HG03066 (cell line): Measurements from ENCODE around the gene PRDM13.
"Not testable (repeated sequence)": the region's sequence is repeated elsewhere in the genome, so short reads cannot be mapped to it uniquely, and the experiment has no call there.

Experiments used
- ATAC-seq: cut with Tn5 transposase; IDR thresholded peaks from one replicate; pipeline ENCODE4 v1.9.1; 2021; ENCODE audit warnings: low read depth; ENCODE audit not compliant: unreplicated experiment

Gene PRDM13

DNA sequence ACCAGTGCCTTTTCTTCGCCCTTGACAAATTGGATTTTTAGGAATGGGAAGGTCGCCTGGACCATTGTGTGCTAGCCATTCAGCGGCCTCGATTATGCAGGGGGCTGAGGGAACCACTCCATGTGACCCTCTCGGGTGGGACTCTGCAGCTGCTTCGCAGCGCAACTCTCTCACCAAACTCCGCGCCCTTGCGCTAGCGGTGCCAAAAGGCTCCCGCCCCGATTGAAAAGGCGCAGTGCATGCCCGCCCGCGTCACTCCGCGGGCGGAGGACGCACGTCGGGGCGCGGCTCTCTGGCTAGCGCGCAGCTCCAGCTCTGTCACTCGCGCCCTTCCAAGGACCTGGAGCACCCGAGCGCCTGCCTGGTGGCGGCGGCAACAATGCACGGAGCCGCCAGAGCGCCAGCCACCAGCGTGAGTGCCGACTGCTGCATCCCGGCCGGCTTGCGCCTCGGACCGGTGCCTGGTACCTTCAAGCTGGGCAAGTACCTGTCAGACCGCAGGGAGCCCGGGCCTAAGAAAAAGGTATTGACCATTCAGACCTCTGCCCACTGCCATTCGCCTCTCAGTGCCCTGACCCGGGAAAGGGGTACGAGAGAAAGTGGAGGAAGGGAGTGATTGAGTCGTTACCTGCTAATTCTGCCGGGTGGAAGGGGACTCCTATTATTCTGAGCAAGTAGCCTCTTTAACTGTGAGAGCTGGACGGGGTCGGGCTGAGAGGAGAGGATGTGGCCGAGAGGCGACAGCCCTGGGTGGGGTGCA, at the start of gene PRDM13:
Gene PRDM13, plus strand, starts transcription at position 178 of the 760 bp plus-strand sequence. Its CDS starts 202 bp downstream, at position 380.
- no peak for ATAC-seq

DNA sequence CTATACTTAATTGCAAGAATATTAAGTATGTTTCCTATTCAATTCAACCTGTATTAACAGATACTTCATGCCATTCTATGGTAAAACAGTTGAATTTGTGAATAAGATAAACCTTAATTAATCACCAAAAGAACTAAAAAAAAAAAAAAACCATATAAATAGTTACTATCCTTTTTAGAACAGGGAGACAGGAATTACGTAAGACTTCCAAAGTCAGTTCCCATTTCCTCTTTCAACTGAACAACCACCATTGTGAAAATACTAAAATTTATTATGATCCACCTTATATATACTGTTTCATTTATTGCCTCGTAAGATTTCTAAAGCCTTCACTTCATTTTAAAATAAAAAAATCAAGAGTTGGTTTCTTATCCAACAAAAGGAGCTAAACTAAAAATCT, 47.6 kb upstream of the PRDM13 start:
- ATAC-seq: no peak

DNA sequence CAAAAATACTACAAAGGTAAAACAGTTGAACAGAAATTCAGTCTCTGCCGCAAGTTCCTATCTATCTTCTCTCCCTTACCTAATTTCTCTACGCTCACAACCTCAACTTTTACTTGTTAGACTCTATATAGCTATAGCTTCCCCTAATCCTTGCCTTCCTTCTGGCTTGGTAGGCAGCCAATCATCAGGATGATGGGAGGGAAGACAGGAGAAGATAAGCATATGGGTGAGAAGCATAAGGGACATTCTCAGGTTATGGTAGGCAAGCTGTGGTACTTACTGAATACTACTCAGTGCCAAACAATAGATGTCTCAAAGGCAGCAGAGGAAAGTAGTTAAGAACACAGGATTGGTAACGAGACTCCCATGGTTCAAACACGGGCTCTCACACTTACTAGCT, 46.0 kb upstream of the PRDM13 start:
- ATAC-seq: no peak

- no peak for ATAC-seq
Measured at GRCh38 chr6:99563056-99563723, 43.4 kb upstream of the PRDM13 start.

GRCh38 chr6:99568103-99568933, 38.3 kb upstream of the PRDM13 start, which contains the start of gene CCNC:
TSS of gene CCNC (minus strand) at chr6:99568660. CDS start at chr6:99568527, 133 bp downstream.
- ATAC-seq: peak; percentile 96

GRCh38 chr6:99573980-99574617, 32.5 kb upstream of the PRDM13 start:
- ATAC-seq: no peak

GRCh38 chr6:99575544-99576227, 30.9 kb upstream of the PRDM13 start:
- ATAC-seq: no peak

DNA sequence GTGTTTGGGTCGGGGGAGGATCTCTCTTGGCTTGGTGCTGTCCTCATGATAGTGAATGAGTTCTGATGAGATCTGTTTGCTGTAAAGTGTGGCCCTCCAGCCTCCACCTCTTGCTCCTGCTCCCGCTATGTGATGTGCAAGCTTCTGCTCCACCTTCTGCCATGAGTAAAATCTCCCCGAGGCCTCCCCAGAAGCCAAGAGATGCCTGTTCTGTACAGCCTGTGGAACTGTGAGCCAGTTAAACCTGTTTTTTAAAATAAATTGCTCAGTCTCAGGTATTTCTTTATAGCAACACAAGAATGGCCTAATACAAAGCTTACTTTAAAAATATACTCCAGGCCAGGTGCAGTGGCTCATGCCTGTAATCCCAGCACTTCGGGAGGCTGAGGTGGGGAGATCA, 26.9 kb upstream of the PRDM13 start:
- no peak for ATAC-seq

GRCh38 chr6:99587792-99588191, 18.8 kb upstream of the PRDM13 start:
- no peak for ATAC-seq

- ATAC-seq: peak; percentile 91
Measured at GRCh38 chr6:99588618-99589289, 17.9 kb upstream of the PRDM13 start.

GRCh38 chr6:99589290-99589672, 17.4 kb upstream of the PRDM13 start:
- peak; percentile 39 for ATAC-seq

DNA sequence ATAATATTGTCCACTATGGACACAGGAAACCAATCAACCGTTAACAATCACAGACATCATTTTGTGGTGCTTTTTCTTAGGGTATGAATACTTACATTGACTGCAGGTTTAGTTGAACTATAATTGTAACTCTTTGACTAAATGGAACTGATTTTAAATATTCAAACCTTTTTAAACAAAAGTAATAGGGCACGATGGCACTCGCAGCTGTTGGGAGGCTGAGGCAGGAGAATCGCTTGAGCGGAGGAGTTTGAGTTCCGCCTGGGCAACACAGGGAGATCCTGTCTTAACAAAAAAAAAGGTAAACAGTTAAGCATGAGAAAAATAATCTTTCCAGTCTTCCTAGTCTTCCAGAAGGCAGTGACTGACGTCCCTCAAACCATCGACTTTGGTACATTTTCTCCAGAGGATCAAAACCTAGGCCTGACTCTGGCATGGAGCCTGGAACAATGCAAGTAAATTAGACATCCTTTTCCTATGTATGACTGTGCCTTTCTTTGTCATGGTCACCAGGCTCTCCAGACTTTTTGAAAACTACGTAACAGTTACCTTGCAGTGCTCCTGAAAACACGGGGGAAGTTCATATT, 16.6 kb upstream of the PRDM13 start:
- no peak for ATAC-seq

GRCh38 chr6:99590728-99591672, 15.6 kb upstream of the PRDM13 start:
- ATAC-seq: no peak

GRCh38 chr6:99591673-99592364, 14.8 kb upstream of the PRDM13 start:
- no peak for ATAC-seq

DNA sequence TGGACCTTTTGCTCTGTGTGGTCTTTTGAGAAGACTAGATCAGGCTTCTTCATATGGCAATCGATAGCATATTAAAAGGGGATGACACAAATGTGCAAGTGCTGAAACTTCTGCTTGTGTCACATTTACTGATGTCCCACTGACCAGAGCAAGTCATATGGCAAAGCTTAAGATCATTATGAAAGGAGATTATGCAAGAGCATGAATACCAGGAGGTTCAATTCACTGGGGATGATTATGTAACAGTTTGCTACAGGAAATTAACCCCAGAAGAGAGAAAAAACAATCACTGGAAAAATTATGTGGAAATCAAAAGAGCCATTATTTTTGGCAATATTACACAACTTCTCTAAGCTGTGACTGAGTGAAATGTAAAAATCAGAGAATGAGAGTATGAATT, 13.7 kb upstream of the PRDM13 start:
- no peak for ATAC-seq

GRCh38 chr6:99594696-99595095, 11.9 kb upstream of the PRDM13 start:
- not testable (repeated sequence) for ATAC-seq
